Epithelial cell of proximal tubule (primary cell): Measurements from ENCODE around the gene ADD1. TPM values are rescaled to one million over a fixed set of nuclear protein-coding genes. Genes with fewer than 3 reads are reported as not detected.
A peak's percentile ranks its signal among the peaks of the same experiment; 100 is the strongest.
"Not testable (repeated sequence)": the region's sequence is repeated elsewhere in the genome, so short reads cannot be mapped to it uniquely, and the experiment has no call there.

Source experiments
- DNase-seq: peaks from one replicate; pipeline ENCODE4 v3.0.0-alpha.2; 2011; ENCODE audit warnings: low read depth
- H3K4me3 ChIP-seq: 2 replicates; pipeline ENCODE4 v1.5.1; 2011; ENCODE audit warnings: low read depth, mild to moderate bottlenecking, low read length
- total RNA-seq: library from RNA; depleted of rRNA; stranded (reverse); fragments of >200 nt; gene quantifications from 2 replicates; pipeline ENCODE4 v1.2.3, GENCODE V29; 2015
- TF ChIP-seq, protein P1 (sequence below): conservative IDR thresholded peaks from 2 replicates; pipeline ENCODE4 v1.5.1; 2012; ENCODE audit warnings: low read depth, mild to moderate bottlenecking, low read length

The ADD1 gene
- total RNA-seq, 1 donor from 2014 or later, result 222 TPM

DNA sequence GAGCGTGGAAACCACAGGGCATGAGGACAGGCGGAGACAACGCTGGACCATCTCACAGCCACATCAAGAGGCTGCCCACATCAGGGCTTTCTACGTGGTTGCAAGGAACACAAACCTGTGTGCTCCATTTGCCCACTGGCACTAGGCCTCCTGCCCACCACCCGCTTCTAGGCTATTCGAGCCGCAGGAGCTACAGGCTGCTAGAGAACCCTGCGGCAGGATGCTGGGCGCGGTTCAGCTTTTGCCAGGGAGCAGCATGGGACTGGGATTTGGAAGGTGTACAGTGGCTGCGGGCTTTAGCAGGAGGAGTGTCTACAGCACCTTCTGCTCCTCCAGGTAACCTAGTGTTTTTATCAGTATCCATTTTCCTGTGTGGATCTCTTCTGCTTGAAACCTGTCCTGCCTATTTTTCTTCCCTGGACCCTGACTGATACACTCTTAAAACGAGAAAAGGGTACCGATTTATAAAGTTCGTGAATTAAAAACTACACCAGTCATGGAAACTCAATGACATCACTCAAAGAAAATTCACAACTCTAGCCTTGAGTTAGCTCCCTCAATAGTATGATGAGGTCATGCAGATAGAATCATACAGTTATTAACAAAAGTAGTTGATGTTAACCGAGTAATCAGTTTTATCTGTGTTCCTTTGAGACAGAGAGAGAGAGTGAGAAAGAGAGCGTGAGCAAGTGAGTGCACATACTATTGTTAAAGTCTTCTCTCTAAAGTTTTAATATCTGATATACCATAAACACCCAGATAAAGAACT is 106.8 kb downstream of the ADD1 start:
- DNase-seq, result no peak
- TF ChIP-seq, protein P1, sequence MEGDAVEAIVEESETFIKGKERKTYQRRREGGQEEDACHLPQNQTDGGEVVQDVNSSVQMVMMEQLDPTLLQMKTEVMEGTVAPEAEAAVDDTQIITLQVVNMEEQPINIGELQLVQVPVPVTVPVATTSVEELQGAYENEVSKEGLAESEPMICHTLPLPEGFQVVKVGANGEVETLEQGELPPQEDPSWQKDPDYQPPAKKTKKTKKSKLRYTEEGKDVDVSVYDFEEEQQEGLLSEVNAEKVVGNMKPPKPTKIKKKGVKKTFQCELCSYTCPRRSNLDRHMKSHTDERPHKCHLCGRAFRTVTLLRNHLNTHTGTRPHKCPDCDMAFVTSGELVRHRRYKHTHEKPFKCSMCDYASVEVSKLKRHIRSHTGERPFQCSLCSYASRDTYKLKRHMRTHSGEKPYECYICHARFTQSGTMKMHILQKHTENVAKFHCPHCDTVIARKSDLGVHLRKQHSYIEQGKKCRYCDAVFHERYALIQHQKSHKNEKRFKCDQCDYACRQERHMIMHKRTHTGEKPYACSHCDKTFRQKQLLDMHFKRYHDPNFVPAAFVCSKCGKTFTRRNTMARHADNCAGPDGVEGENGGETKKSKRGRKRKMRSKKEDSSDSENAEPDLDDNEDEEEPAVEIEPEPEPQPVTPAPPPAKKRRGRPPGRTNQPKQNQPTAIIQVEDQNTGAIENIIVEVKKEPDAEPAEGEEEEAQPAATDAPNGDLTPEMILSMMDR, result no peak
- no peak overlapping the region for H3K4me3 ChIP-seq

DNA sequence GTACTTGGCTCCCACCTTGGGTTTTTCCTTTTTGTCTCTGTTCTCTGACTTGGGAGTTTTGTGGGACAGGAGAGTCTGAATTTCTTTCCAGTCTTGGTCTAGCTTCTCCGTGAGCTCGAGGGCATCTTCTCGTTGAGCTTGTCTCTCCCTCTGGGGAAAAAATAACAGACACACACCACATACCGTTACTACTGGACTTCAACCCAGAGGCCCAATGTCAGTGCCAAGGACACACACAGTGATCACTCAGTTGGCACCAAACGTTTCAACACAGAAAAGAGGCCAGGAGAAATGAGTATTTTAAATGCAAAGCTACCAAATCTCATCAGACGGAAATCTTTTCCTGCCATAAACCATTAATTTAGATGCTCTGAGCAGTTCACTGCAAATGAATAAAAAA is 109.9 kb downstream of the ADD1 start:
- TF ChIP-seq, protein P1, result no peak
- no peak overlapping the region for H3K4me3 ChIP-seq
- DNase-seq, result no peak

DNA sequence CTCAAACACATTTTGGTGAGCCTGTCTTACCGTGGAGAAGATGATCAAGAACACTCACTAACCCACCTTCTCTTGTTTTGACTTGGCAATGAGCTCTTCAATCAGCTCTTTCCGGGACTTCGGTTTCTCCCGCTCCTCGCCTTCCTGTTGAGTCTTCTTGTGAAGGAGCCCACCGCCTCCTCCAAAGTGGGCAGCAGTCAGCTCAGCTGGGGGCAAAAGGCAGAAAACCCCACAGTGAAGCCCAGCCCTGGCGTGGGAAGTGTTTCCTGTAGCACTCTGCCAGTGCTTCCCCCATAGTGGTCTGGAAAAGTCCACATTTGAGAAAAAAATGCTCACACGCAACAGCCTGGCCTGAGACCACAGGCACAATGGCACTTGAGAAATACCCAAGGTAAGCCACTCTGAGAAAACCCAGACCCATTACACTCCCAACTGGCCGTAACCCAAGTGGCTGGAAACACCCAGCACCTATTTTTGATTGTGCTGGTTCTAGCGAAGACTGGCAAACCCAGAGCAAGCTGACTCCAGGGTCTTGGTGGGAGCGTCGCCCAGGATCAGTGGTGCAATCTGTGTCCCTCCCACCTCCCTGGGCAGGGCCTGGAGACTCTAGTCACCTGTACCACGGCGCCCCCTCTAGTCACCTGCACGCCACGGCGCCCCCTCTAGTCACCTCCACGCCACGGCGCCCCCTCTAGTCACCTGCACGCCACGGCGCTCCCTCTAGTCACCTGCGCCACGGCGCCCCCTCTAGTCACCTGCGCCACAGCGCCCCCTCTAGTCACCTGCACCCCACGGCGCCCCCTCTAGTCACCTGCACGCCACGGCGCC is 110.9 kb downstream of the ADD1 start:
- no peak for DNase-seq
- no peak overlapping the region for H3K4me3 ChIP-seq
- TF ChIP-seq, protein P1, result peak; percentile 14

DNA sequence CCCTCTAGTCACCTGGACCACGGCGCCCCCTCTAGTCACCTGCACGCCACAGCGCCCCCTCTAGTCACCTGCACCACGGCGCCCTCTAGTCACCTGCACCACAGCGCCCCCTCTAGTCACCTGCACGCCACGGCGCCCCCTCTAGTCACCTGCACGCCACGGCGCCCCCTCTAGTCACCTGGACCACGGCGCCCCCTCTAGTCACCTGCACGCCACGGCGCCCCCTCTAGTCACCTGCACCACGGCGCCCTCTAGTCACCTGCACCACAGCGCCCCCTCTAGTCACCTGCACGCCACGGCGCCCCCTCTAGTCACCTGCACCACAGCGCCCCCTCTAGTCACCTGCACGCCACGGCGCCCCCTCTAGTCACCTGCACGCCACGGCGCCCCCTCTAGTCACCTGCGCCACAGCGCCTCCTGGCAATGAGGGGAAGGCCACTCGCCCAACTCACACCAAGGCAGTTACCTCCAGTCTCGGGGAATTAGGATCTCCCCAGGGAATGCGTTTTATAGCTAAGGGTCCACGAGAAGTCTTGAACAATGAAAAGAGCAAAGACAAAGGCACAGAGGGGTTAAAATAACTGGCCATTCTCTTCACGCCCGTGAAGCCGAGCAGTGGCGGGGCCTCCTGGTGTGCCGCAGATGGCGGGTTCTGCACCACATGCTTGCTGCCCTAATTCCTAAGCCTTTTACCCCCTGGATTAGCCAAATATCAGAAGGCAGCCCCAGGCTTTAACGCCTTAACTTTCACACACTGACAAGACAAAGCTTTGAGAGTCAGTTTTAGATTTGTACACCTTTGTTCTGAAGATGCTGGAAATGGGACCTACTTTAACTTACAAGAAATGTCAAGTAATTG is 111.8 kb downstream of the ADD1 start:
- TF ChIP-seq, protein P1, result peak; percentile 18
- not testable (repeated sequence) for H3K4me3 ChIP-seq, DNase-seq

DNA sequence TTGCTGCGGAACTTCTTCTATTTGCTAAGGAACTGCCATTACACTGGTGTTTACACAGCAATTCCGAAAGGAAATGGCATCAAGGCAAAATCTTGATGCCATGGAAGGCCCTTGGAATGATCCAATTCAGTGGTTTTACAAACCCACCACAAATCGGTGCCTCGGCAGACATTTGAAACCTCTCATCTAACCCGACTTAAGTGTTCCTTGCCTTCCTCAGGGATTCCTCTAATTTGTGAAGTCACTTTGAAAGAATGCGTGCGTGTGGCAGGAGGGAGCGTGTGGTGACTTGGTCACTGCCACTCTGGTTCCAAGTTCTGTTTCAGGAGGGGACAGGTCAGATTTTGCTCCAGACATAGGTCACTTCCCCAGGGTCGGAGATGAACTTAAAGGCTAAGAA is 114.8 kb downstream of the ADD1 start:
- H3K4me3 ChIP-seq, result no peak overlapping the region
- DNase-seq, result no peak
- TF ChIP-seq, protein P1, result no peak

DNA sequence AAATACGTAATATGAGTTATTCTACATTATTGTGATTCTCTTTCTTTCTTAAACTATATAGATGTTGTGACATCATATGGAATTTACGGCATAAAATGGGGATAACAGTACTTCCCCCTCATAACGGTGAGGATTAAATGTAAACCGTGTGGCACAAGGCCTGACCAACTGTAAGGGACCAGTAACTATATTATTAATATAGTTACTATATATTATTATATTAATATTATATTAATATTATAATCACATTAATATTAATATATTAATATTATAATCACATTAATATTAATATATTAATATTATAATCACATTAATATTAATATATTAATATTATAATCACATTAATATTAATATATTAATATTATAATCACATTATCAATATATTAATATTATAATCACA is 116.8 kb downstream of the ADD1 start:
- H3K4me3 ChIP-seq, DNase-seq: not testable (repeated sequence)

DNA sequence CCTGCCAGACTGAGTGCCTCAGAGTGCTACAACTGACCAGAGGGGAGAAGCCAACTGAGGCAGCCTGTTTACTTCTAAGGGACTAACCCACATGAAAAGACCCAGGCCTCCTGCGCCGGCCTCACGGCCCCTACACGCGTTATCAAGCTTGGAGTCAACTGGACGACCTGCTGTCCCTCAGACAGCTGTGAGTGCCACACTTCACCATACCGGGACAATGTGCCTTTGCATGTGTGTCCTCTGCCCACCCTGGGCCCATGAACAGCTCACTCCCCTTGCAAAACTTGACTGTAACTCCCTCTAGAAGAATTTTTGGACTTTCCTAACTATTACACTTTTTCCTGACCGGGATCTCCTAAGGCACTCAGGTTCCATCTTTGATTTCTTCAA is 117.8 kb downstream of the ADD1 start:
- peak overlapping the region; percentile 87 for H3K4me3 ChIP-seq
- TF ChIP-seq, protein P1, result no peak
- no peak for DNase-seq
